ENCODE measurements around the gene NUAK1. TPM values are rescaled to one million over a fixed set of nuclear protein-coding genes. Genes with fewer than 3 reads are reported as not detected.

NUAK1 gene
- total RNA-seq, 1 experiment from 2014 or later, result 10.1 TPM

GRCh38 chr12:106084014-106084671 is 54.6 kb downstream of the NUAK1 start:
- no peak for TF ChIP-seq CTCF (conservative IDR thresholded peaks at IDR 0.05)
- peak; percentile 74 for DNase-seq

More at GRCh38 chr12:106084014-106084671, 54.6 kb downstream of the NUAK1 start:
- Histone ChIP-seq H3K9me3 (ENCODE audit: control insufficient read depth, low read depth, low read length) (no peaks in the 10 kb centered on the region), H3K23ac (ENCODE audit: insufficient read length, low read depth, low read length) (no peak overlapping the region), H2BK15ac (ENCODE audit: low read depth, low read length) (no peak overlapping the region), H3K79me1 (ENCODE audit: insufficient read depth, low read depth, low read length, poor library complexity, severe bottlenecking) (no peaks in the 10 kb centered on the region), H2BK5ac (ENCODE audit: insufficient read length, low read length) (no peak overlapping the region), H4K5ac (ENCODE audit: insufficient read length, low read depth, low read length) (no peak overlapping the region), H2BK120ac (ENCODE audit: low read depth, low read length, poor library complexity, severe bottlenecking) (no peak overlapping the region), H3T11ph (ENCODE audit: low read length) (no peak overlapping the region), H3K9ac (ENCODE audit: extremely low read depth, insufficient read length, low read length) (no peak overlapping the region), H3K27ac (ENCODE audit: insufficient read length, low read depth, low read length) (no peak overlapping the region), H2BK20ac (ENCODE audit: low read depth, low read length, poor library complexity, severe bottlenecking) (no peak overlapping the region), H3K4me2 (ENCODE audit: insufficient read depth, insufficient read length, low read length) (no peak overlapping the region), H3K23me2 (ENCODE audit: insufficient read length, low read depth, low read length, poor library complexity, severe bottlenecking) (no peaks in the 10 kb centered on the region), H4K91ac (ENCODE audit: insufficient read length, low read depth, low read length) (no peak overlapping the region), H3K4me1 (ENCODE audit: insufficient read depth, low read length) (peaks cover 4% of the 10 kb centered on the region; the same call in 1 of the 2 replicates), H3K14ac (ENCODE audit: insufficient read depth, low read length) (no peak overlapping the region), H2AFZ (ENCODE audit: low read length) (no peak overlapping the region), H4K8ac (replicated peaks; ENCODE audit: insufficient read length, low read depth, low read length) (no peak overlapping the region), H4K20me1 (ENCODE audit: control insufficient read depth, insufficient read depth, insufficient read length) (no peaks in the 10 kb centered on the region), H3K56ac (ENCODE audit: insufficient read length, low read depth, low read length) (no peak overlapping the region), H2AK5ac (ENCODE audit: insufficient read length, low read length) (no peak overlapping the region), H3K27me3 (ENCODE audit: insufficient read depth, low read length) (no peaks in the 10 kb centered on the region), H2BK12ac (ENCODE audit: insufficient read length, low read depth, low read length) (no peak overlapping the region), H3K4ac (ENCODE audit: low read depth, low read length) (no peak overlapping the region), H3K18ac (ENCODE audit: insufficient read length, low read depth, low read length) (no peak overlapping the region), H3K79me2 (ENCODE audit: insufficient read depth, low read length) (no peaks in the 10 kb centered on the region)
- Mint-ChIP-seq H3K4me1 (peaks cover 26 to 29% of the 10 kb centered on the region in 2 experiments), H3K27me3 (ENCODE audit: low read depth) (no peaks in the 10 kb centered on the region), H3K36me3 (ENCODE audit: insufficient read depth in 1 of 3, low read depth in 3 of 3) (peaks cover 8 to 39% (median 17%) of the 10 kb centered on the region in 3 experiments; a peak in 6 of 7 replicates), H3K9me3 (no peaks in the 10 kb centered on the region), H3K27ac (peak overlapping the region; percentile 79 to 96 (median 85)), H3K4me3 (no peak overlapping the region; a peak in 1 of 5 replicates)
- no CpG with 5 or more reads among the region's 10 CpGs for WGBS (ENCODE audit: extremely low coverage, insufficient read length, low lambda C conversion rate)

Data from H9 (cell line).